ENCODE measurements around the gene DBNDD1.

Gene DBNDD1

GRCh38 chr16:90026135-90026534 lies 6.9 kb upstream of the DBNDD1 start:
- H3K9me3 Mint-ChIP-seq (ENCODE audit: low read depth) = no peaks in the 10 kb centered on the region
- no peak overlapping the region for H3K27ac Mint-ChIP-seq
- H3K4me3 Mint-ChIP-seq = no peak overlapping the region
- H3K27me3 Mint-ChIP-seq = no peaks in the 10 kb centered on the region
- peaks cover 2% of the 10 kb centered on the region for H3K36me3 Mint-ChIP-seq
- H3K4me1 Mint-ChIP-seq (ENCODE audit: low read depth) = peaks cover 14% of the 10 kb centered on the region

GRCh38 chr16:90023078-90023447 lies 3.8 kb upstream of the DBNDD1 start:
- Mint-ChIP-seq H3K9me3 (ENCODE audit: low read depth) (no peaks in the 10 kb centered on the region), H3K4me3 (peak overlapping the region; percentile 76), H3K27ac (no peak overlapping the region), H3K27me3 (no peaks in the 10 kb centered on the region), H3K36me3 (peaks cover 2% of the 10 kb centered on the region), H3K4me1 (ENCODE audit: low read depth) (peaks cover 18% of the 10 kb centered on the region)

DNA sequence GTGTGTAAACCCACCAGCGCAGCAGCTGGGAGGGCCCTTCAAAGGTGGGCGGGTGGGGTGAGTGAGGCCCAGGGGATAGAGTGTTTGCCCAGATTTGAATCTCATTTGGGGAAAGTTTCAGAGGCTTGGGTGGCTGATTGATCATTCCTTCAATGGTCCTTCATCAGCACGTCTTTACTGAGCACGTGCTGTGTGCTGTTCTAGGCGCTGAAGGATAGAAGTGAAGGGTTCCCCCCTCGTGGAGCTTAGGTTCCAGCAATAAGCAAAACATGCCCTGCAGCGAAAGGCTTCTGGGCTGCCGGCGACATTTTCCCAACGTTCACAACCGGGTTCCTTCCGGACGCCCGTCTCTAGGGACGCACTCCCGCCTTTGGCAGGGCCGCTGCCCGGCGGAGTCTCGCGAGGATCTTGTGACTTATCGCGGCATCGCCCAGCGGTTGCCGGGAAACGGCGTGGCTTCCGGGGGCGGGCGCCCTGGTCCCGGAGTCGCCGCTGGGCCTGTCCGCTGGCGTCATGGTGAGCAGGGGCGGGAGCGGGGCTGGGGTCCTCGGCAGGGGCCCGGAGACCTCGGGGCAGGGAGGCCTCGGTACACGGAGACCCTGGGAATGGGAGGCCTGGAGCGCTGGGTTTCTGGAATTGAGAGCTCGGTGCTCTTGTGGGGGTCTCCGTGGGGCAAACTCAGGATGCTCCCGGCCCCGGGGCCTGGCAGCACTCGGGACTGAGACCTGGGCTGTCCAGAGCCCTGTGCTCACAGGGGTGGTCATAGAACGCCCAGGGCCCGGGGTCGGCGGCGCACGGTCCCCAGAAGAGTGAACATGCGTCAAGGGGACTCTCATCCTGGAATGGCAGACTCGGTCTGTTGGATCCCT lies 3.2 kb upstream of the DBNDD1 start:
- Mint-ChIP-seq H3K9me3 (ENCODE audit: low read depth) (no peaks in the 10 kb centered on the region), H3K36me3 (peaks cover 2% of the 10 kb centered on the region), H3K27me3 (no peaks in the 10 kb centered on the region), H3K27ac (peak overlapping the region; percentile 38), H3K4me1 (ENCODE audit: low read depth) (peaks cover 18% of the 10 kb centered on the region), H3K4me3 (peak overlapping the region; percentile 76)

GRCh38 chr16:90020838-90021382 lies 1.7 kb upstream of the DBNDD1 start:
- H3K36me3 Mint-ChIP-seq = peaks cover 2% of the 10 kb centered on the region
- peak overlapping the region; percentile 23 for H3K4me3 Mint-ChIP-seq
- no peaks in the 10 kb centered on the region for H3K27me3 Mint-ChIP-seq
- H3K4me1 Mint-ChIP-seq (ENCODE audit: low read depth) = peaks cover 16% of the 10 kb centered on the region
- no peaks in the 10 kb centered on the region for H3K9me3 Mint-ChIP-seq (ENCODE audit: low read depth)
- no peak overlapping the region for H3K27ac Mint-ChIP-seq

GRCh38 chr16:90020260-90020837 lies 1.1 kb upstream of the DBNDD1 start:
- Mint-ChIP-seq H3K4me3 (peak overlapping the region; percentile 84), H3K27ac (no peak overlapping the region), H3K36me3 (peaks cover 2% of the 10 kb centered on the region), H3K9me3 (ENCODE audit: low read depth) (no peaks in the 10 kb centered on the region), H3K27me3 (no peaks in the 10 kb centered on the region), H3K4me1 (ENCODE audit: low read depth) (peaks cover 16% of the 10 kb centered on the region)

DNA sequence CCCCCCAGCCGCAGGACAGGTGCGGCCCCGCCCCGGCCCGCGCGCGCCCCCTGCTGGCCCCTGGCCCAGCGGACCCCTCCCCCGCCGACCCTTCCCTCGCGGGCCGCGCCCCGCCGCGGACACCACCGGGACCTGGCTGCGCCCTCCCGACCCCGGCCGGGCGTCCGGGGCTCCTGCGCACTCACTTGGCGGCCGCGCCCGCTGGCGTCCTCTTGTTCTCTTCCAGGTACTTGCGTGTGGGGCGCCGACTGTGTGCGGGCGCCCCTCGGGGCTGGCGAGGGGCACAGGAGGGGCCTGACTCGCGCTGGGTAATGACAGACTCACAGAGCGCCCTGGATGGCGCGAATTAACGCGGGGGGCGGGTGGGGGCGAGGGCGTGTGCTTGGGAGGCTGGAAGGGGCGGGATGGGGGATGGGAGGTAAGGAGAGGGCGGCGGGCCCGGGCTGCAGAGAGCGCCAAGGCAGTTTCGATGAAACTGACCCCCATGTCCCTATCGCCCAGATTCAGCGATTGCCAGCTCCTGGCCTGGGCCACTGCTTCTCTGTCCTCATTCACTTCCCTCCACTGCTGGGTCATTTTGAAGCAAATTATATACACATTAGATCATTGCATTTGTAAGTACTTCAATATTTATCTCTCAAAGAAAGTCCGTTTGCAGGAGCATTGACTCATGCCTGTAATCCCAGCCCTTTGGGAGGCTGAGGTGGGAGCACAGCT lies 445 bp upstream of the DBNDD1 start:
- Mint-ChIP-seq H3K27ac (no peak overlapping the region), H3K4me3 (peak overlapping the region; percentile 84), H3K9me3 (ENCODE audit: low read depth) (no peaks in the 10 kb centered on the region), H3K36me3 (peaks cover 2% of the 10 kb centered on the region), H3K27me3 (no peaks in the 10 kb centered on the region), H3K4me1 (ENCODE audit: low read depth) (peaks cover 16% of the 10 kb centered on the region)

DNA sequence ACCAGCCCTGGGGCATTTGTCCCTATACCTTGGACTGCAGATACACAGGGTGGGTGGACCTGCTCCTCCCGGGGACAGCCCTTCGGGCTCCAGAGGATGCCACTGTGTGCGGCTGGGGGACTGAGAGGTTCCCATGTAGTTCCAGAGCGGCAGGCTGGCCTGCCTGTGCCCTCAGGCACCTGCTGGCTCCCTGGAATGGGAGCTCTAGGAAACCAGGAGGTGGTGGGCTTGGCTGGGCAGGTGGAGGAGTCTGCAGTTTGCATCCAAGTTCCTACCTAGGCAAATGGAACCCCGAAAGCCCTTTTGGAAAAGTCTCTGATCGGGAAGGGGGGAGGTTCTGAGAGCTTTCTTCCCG lies 982 bp downstream of the DBNDD1 start:
- no peak overlapping the region for H3K27ac Mint-ChIP-seq
- H3K36me3 Mint-ChIP-seq = peaks cover 2% of the 10 kb centered on the region
- no peaks in the 10 kb centered on the region for H3K27me3 Mint-ChIP-seq
- H3K9me3 Mint-ChIP-seq (ENCODE audit: low read depth) = no peaks in the 10 kb centered on the region
- H3K4me1 Mint-ChIP-seq (ENCODE audit: low read depth) = peaks cover 16% of the 10 kb centered on the region
- peak overlapping the region; percentile 66 for H3K4me3 Mint-ChIP-seq

DNA sequence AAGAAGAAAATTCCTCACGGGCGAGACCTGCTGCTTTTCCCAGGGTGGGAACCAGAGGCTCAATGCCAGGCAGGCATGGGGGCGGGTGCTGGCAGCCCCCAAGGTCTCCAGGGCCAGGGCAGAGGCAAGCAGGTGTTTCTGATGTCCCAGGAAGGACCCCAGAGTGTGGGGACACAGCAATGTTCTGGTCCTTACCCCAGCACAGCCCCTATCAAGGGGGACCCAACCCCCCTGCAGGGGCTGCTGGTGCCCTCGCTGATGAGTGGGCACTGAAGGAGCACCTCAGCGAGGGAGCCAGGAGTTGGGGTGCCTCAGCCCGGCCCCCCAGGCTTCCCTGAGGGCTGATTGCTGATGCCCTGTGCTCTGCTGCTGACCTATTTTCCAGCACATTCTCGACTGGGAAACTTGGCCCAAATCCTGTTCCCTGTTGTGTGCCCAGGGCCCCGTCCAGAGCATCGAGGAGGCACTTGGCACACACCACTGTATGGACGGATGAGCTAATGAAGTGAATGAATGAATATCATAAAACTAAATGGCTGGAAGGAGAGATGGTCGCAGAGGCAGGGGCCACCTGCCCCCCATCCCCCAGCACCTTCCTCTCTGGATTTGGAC lies 2.8 kb downstream of the DBNDD1 start:
- no peak overlapping the region for H3K4me3 Mint-ChIP-seq
- no peaks in the 10 kb centered on the region for H3K27me3 Mint-ChIP-seq
- H3K4me1 Mint-ChIP-seq (ENCODE audit: low read depth) = peaks cover 9% of the 10 kb centered on the region
- H3K36me3 Mint-ChIP-seq = no peaks in the 10 kb centered on the region
- H3K27ac Mint-ChIP-seq = no peak overlapping the region
- no peaks in the 10 kb centered on the region for H3K9me3 Mint-ChIP-seq (ENCODE audit: low read depth)

DNA sequence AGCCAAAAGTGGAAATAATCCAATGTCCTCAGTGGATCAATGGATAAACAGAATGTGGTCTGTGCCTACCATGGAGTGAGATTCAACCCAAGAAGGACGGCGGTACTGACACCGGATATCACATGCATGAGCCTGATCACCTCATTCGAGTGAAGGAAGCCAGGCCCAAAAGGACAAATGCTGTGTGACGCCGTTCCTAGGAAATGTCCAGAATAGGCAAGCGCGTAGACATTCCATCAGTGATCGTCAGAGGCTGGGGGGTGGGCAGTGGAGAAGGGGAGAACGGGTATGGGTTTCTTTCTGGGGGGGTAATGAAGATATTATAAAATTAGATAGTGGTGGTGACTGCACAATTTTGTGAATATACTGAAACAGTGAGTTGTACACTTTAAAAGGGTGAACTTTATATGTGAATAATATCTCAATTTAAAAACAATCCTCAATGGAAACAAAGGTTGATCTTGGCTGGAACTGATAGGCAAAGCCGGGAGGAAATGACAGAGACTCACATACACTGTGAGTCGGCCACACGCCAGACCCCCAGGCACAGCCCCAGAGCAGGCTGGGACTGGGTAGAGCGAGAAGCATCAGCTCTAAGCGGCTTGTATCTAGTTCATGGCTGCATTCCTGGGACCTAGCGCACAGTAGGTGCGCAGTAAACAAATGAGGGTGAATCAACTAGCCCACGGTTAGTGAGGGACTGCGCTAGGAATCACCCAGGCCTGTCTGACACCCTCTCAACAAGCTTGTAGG lies 3.5 kb downstream of the DBNDD1 start:
- peaks cover 9% of the 10 kb centered on the region for H3K4me1 Mint-ChIP-seq (ENCODE audit: low read depth)
- no peaks in the 10 kb centered on the region for H3K36me3 Mint-ChIP-seq
- H3K9me3 Mint-ChIP-seq (ENCODE audit: low read depth) = no peaks in the 10 kb centered on the region
- no peaks in the 10 kb centered on the region for H3K27me3 Mint-ChIP-seq
- H3K27ac Mint-ChIP-seq = no peak overlapping the region
- no peak overlapping the region for H3K4me3 Mint-ChIP-seq

GRCh38 chr16:90012991-90013745 lies 6.1 kb downstream of the DBNDD1 start:
- Mint-ChIP-seq H3K27ac (no peak overlapping the region), H3K9me3 (ENCODE audit: low read depth) (no peaks in the 10 kb centered on the region), H3K36me3 (no peaks in the 10 kb centered on the region), H3K4me3 (no peak overlapping the region), H3K27me3 (no peaks in the 10 kb centered on the region), H3K4me1 (ENCODE audit: low read depth) (peaks cover 20% of the 10 kb centered on the region)

GRCh38 chr16:90011908-90012501 lies 7.3 kb downstream of the DBNDD1 start:
- Mint-ChIP-seq H3K27me3 (no peaks in the 10 kb centered on the region), H3K27ac (no peak overlapping the region), H3K36me3 (no peaks in the 10 kb centered on the region), H3K4me3 (no peak overlapping the region), H3K9me3 (ENCODE audit: low read depth) (no peaks in the 10 kb centered on the region), H3K4me1 (ENCODE audit: low read depth) (peaks cover 22% of the 10 kb centered on the region)

GRCh38 chr16:90011508-90011819 lies 7.8 kb downstream of the DBNDD1 start:
- H3K9me3 Mint-ChIP-seq (ENCODE audit: low read depth) = no peaks in the 10 kb centered on the region
- H3K4me3 Mint-ChIP-seq = no peak overlapping the region
- no peaks in the 10 kb centered on the region for H3K36me3 Mint-ChIP-seq
- H3K27me3 Mint-ChIP-seq = no peaks in the 10 kb centered on the region
- no peak overlapping the region for H3K27ac Mint-ChIP-seq
- peaks cover 22% of the 10 kb centered on the region for H3K4me1 Mint-ChIP-seq (ENCODE audit: low read depth)

DNA sequence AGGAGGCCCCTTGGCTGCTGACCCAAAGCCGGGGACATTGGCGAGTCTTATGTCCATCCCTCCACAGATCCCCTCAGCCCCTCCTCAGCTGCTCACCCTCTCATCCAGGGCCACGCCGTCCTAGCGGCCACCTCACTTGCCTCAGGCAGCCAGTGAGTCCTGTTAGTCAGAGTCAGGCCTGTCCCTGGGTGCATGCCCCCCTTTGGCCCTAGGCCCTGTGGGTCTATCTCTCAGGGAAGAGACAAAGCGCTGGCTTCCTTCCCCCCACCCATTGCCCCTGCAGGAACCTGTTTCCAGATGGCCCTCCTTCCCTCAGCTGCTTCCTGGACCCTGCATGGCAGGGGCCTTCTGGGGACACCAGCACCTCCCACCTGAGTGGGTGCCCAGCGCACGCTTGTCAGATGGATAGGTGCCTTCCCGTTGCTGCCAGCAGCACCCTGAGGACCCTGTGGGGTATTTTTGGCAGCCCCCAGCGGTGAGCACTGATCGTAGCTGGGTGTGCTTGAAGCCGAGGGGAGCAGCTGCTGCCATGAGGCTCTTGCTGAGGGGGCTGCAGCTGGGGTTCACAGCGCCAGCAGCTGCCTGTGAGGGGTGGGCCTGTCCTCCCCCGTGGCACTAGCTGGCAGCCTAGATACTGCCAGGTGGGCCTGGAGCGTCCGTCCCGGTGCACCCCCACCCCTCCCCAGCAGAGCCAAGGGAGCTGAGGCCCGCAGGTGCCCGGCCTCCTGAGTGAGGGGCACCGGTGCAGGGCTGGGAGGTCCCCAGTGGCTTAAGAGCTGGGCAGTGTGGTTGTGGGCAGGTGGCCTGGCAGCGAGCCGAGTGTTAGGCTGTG lies 8.4 kb downstream of the DBNDD1 start:
- no peak overlapping the region for H3K4me3 Mint-ChIP-seq
- H3K9me3 Mint-ChIP-seq (ENCODE audit: low read depth) = no peaks in the 10 kb centered on the region
- H3K27ac Mint-ChIP-seq = no peak overlapping the region
- no peaks in the 10 kb centered on the region for H3K27me3 Mint-ChIP-seq
- H3K4me1 Mint-ChIP-seq (ENCODE audit: low read depth) = peaks cover 22% of the 10 kb centered on the region
- H3K36me3 Mint-ChIP-seq = no peaks in the 10 kb centered on the region
